Bronchial epithelial cell (primary cell): Measurements from ENCODE around the gene AFAP1L2. TPM values are rescaled to one million over a fixed set of nuclear protein-coding genes. Genes with fewer than 3 reads are reported as not detected.

Experiments
- DNase-seq: peaks from one replicate; pipeline ENCODE4 v3.0.0-alpha.2; 2010; ENCODE audit warnings: low read depth
- FAIRE-seq: peaks from 2 replicates; lab custom pipeline; 2011; peaks lifted over from hg19 to GRCh38; lab: Jason Lieb, UNC
- H3K27me3 ChIP-seq: 2 replicates; pipeline ENCODE4 v1.5.1; 2011; ENCODE audit warnings: low read length; ENCODE audit not compliant: control insufficient read depth, insufficient read depth
- H3K36me3 ChIP-seq: 2 replicates; pipeline ENCODE4 v1.5.1; 2011; ENCODE audit warnings: low read length; ENCODE audit not compliant: control insufficient read depth, insufficient read depth
- H3K4me3 ChIP-seq: 2 replicates; pipeline ENCODE4 v1.5.1; 2011; ENCODE audit warnings: mild to moderate bottlenecking, low read depth, low read length, control low read depth
- CTCF ChIP-seq: IDR thresholded peaks from 2 replicates; pipeline ENCODE4 v1.5.1; 2011; ENCODE audit warnings: mild to moderate bottlenecking, moderate library complexity, low read length, control low read depth, inconsistent platforms; ENCODE audit not compliant: insufficient read depth, severe bottlenecking
- total RNA-seq: library from RNA; depleted of rRNA; stranded (reverse); fragments of >200 nt; gene quantifications from 2 replicates; pipeline ENCODE4 v1.2.1, GENCODE V29; 2014

The AFAP1L2 gene
- total RNA-seq, 1 donor from 2014 or later: 6.8 TPM

DNA sequence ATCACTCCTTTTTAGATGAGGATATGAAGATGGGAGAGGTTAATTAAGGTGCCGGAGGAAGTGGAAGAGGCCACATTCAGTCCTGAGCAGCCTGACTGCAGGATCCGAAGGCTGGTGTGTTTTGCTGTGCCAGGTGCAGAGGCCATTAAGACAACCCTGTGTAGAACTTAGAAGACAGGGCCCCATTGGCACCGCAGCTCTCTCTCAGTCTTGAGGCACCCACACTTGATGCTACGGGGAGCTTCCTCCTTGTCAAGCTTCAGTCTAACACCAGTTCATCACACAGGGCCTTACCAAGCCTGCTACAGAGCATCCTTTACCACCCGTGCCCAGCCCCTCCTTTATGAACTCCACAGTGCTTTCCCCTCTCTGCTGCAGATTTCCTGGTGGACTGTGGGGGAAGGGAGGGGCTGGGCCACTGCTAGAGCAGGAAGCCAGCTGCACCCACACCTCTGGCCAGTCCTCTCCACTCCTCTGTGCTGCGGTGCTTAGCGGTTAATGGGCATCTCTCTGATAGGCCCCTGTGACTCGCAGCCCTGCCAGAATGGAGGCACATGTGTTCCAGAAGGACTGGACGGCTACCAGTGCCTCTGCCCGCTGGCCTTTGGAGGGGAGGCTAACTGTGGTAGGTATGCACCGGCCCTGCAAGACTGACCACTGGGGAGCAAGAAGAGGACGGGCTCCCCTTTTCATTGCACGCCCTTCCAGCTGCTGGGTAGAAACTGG lies 119.8 kb downstream of the AFAP1L2 start:
- Histone ChIP-seq H3K27me3 (no peaks in the 10 kb centered on the region), H3K36me3 (no peaks in the 10 kb centered on the region), H3K4me3 (no peak overlapping the region)
- FAIRE-seq (no peak), DNase-seq (no peak)
- TF ChIP-seq CTCF: no peak

DNA sequence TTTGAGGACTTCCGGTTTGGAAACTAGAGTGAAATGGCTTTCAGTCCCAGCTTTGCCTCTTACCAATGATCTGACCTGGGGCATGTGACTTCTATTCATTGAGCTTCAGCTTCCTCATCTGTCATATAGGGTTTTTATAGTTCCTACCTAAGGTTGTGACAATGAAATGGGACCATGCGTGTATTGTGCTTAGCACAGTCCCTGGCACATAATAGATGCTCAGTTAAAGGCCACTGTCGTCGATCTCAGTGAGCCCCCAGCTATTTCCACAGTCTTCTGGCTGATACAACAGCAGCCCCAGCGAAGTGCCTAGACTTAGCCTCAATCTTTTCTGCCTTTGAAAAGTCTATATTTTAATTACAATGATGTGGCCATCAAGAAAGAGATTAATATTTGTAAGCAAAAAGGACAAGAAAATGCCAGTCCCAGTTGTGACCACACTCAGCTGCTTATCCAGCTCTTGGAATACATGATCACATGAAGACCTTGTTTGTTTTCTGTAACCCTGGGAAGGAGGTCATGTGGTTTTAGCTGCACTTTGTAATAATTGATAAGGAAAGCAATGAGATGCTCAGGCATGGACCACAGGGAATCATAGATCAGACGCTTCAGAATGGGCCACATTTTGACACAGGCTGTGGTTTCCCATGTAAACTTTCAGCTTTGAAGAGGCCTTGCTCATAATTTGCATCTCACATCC lies 120.6 kb downstream of the AFAP1L2 start:
- no peak for TF ChIP-seq CTCF
- DNase-seq: no peak

DNA sequence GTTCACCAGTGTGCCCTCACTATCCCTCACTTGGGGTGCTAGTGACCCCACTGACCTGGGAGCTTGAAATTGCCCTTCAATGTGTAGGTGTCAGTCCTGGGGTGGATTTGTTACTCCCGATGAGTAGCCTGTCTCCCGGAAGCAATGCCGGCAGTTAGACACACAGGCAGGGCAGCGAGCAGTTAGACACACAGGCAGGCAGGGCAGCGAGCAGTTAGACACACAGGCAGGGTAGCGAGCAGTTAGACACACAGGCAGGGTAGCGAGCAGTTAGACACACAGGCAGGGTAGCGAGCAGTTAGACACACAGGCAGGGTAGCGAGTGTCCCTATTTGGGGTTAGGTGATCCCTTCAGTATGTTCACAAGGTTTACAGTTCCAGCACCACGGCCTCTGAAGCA lies 121.2 kb downstream of the AFAP1L2 start:
- H3K4me3 ChIP-seq: no peak overlapping the region
- no peaks in the 10 kb centered on the region for H3K27me3 ChIP-seq
- H3K36me3 ChIP-seq: no peaks in the 10 kb centered on the region
- DNase-seq: no peak
- FAIRE-seq: peak; percentile 7
- TF ChIP-seq CTCF: no peak

More for the DNA sequence above, 120.6 kb downstream of the AFAP1L2 start:
- no peaks in the 10 kb centered on the region for H3K27me3 ChIP-seq
- FAIRE-seq: no peak
- H3K4me3 ChIP-seq: no peak overlapping the region
- H3K36me3 ChIP-seq: no peaks in the 10 kb centered on the region

DNA sequence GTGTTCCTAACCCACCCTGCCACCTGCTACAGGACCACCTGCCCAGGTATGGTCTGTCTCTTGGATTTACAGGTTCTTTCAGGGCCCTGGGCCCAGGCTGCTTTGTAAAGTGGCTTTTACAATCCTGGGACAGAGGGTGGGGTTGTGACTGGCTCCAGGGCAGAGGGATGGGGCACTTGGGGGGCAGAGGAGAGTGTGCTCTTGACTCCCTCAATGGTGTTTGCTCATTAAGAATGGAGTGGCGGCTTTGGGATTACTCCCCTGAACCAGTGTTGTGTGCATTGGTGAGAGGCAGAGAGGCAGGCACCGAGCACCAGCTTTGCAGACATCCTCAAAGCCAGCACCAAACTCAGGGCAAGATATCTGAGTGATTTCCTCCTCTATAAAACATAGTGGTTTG lies 121.8 kb downstream of the AFAP1L2 start:
- Histone ChIP-seq H3K4me3 (no peak overlapping the region), H3K36me3 (no peaks in the 10 kb centered on the region), H3K27me3 (no peaks in the 10 kb centered on the region)
- FAIRE-seq (no peak), DNase-seq (no peak)
- TF ChIP-seq CTCF: no peak

DNA sequence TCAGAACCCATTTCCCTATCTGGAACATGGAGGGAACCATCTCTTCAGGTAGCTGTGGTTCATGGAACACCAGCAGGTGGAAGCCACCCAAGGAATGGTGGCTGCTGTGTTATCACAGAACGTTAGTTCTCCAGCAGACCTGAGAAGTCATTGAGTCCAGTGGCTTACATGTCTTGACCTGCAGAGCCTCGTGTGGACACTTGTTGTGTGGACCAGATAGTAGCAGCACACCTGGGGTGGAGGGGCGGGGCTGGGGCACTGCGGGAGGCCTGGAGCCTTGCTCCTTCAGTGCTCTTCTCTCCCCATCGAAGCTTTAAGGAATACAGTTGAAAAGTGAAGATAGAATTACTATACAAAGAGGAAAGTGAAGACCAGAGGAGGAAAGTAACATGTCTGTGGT lies 122.8 kb downstream of the AFAP1L2 start:
- no peak for TF ChIP-seq CTCF
- peak; percentile 29 for DNase-seq
- no peak for FAIRE-seq
- Histone ChIP-seq H3K4me3 (no peak overlapping the region), H3K36me3 (no peaks in the 10 kb centered on the region), H3K27me3 (no peaks in the 10 kb centered on the region)
